Natural killer cell (primary cell): Measurements from ENCODE around the gene WDR49. TPM values are rescaled to one million over a fixed set of nuclear protein-coding genes. Genes with fewer than 3 reads are reported as not detected.

ENCODE experiments used
- ATAC-seq, 3 donors: fragments of 150-1000 bp in 2 of 3; fragments of 200-7000 bp in 1 of 3; cut with Tn5 transposase; 1 replicate in 1 of 3; 2 replicates in 2 of 3; pipeline ENCODE4 v1.10.0; 2021; ENCODE audit warnings: mild to moderate bottlenecking in 2 of 3, moderate library complexity in 2 of 3
- DNase-seq, 2 donors: peaks; one replicate each; pipeline versions ENCODE4 v3.0.0 to v3.0.0-alpha.2; 2013 to 2021; ENCODE audit warnings: mixed read lengths in 1 of 2
- H3K27ac ChIP-seq: one replicate; pipeline ENCODE4 v1.5.1; 2013; ENCODE audit warnings: mild to moderate bottlenecking, low read length
- H3K27me3 ChIP-seq: one replicate; pipeline ENCODE4 v1.6.1; 2013; ENCODE audit warnings: low read length; ENCODE audit not compliant: control insufficient read depth, insufficient read depth
- H3K36me3 ChIP-seq: one replicate; pipeline ENCODE4 v1.6.1; 2013; ENCODE audit warnings: low read length; ENCODE audit not compliant: control insufficient read depth, insufficient read depth
- H3K4me1 ChIP-seq: one replicate; pipeline ENCODE4 v1.6.1; 2013; ENCODE audit warnings: low read length; ENCODE audit not compliant: control insufficient read depth, insufficient read depth
- H3K4me3 ChIP-seq: one replicate; pipeline ENCODE4 v1.5.1; 2013; ENCODE audit warnings: low read length
- H3K9me3 ChIP-seq: one replicate; pipeline ENCODE4 v1.6.1; 2013; ENCODE audit warnings: low read length; ENCODE audit not compliant: control insufficient read depth, insufficient read depth
- H3K27ac Mint-ChIP-seq, 2 donors: one replicate each; pipeline ENCODE4 v1.8.0; 2022; ENCODE audit warnings: mild to moderate bottlenecking in 2 of 2, mixed read lengths in 2 of 2, moderate library complexity in 1 of 2
- H3K27me3 Mint-ChIP-seq, 2 donors: one replicate each; pipeline ENCODE4 v1.8.0; 2022; ENCODE audit warnings: low read depth in 2 of 2, mixed read lengths in 2 of 2
- H3K36me3 Mint-ChIP-seq: one replicate; pipeline ENCODE4 v1.8.0; 2022; ENCODE audit warnings: mixed read lengths
- H3K4me1 Mint-ChIP-seq, 2 donors: one replicate each; pipeline ENCODE4 v1.8.0; 2022; ENCODE audit warnings: mixed read lengths in 2 of 2
- H3K4me3 Mint-ChIP-seq: one replicate; pipeline ENCODE4 v1.8.0; 2022; ENCODE audit warnings: mild to moderate bottlenecking, moderate library complexity, mixed read lengths
- H3K9me3 Mint-ChIP-seq, 2 donors: one replicate each; pipeline ENCODE4 v1.8.0; 2022; ENCODE audit warnings: mixed read lengths in 2 of 2
- CTCF ChIP-seq: fragments of 200-600 bp; IDR thresholded peaks from one replicate; pipeline ENCODE4 v1.8.0; 2022; ENCODE audit warnings: antibody characterized with exemption
- WGBS: methylation state at CpG from one replicate; pipeline ENCODE4 v1.1.7; 2013; ENCODE audit warnings: missing lambda C conversion rate; ENCODE audit not compliant: insufficient coverage; 5-methylcytosine and 5-hydroxymethylcytosine counted together
- intact Hi-C: fragments of 100-400 bp; cut with micrococcal nuclease; formaldehyde crosslinking; loops from one replicate; pipeline ENCODE4 v1.14.2; 2022
- total RNA-seq, 4 donors: library from RNA; stranded (reverse); fragments of 120-200 nt in 1 of 4; gene quantifications; one replicate each; pipeline versions ENCODE4 v1.2.3 to v1.2.4, GENCODE V29; 2013 to 2022

WDR49 gene
- total RNA-seq, 3 donors from 2014 or later (not counting 1 experiment from before 2014, with no cell fraction given), result 1.4 to 1.9 (median 1.5) TPM

GRCh38 chr3:167668651-167669050 is 14.9 kb upstream of the WDR49 start:
- ATAC-seq, result no peak
- Histone ChIP-seq H3K36me3 (peaks cover 7% of the 10 kb centered on the region), H3K27ac (no peak overlapping the region), H3K9me3 (no peaks in the 10 kb centered on the region), H3K27me3 (no peaks in the 10 kb centered on the region), H3K4me1 (no peaks in the 10 kb centered on the region), H3K4me3 (no peak overlapping the region)
- no peak for DNase-seq
- no peaks in the 10 kb centered on the region for H3K27me3 Mint-ChIP-seq
- peaks cover 1% of the 10 kb centered on the region for H3K36me3 Mint-ChIP-seq
- no peaks in the 10 kb centered on the region for H3K4me1 Mint-ChIP-seq
- no peak overlapping the region for H3K27ac Mint-ChIP-seq
- no peak overlapping the region for H3K4me3 Mint-ChIP-seq
- 93% methylated on average over 1 of the region's 1 CpG for WGBS
- TF ChIP-seq CTCF, result no peak
- intact Hi-C loops, result no loop called here
- H3K9me3 Mint-ChIP-seq, result no peaks in the 10 kb centered on the region

- no peak overlapping the region for H3K27ac ChIP-seq
- ATAC-seq (no peak), DNase-seq (no peak)
- Mint-ChIP-seq H3K27ac (no peak overlapping the region), H3K4me1 (no peaks in the 10 kb centered on the region), H3K4me3 (no peak overlapping the region), H3K36me3 (no peaks in the 10 kb centered on the region), H3K9me3 (no peaks in the 10 kb centered on the region), H3K27me3 (no peaks in the 10 kb centered on the region)
- H3K36me3 ChIP-seq, result no peaks in the 10 kb centered on the region
- 89% methylated on average over 2 of the region's 2 CpGs for WGBS
- no peaks in the 10 kb centered on the region for H3K27me3 ChIP-seq
- TF ChIP-seq CTCF, result no peak
- intact Hi-C loops, result no loop called here
- H3K9me3 ChIP-seq, result no peaks in the 10 kb centered on the region
- H3K4me3 ChIP-seq, result no peak overlapping the region
- no peaks in the 10 kb centered on the region for H3K4me1 ChIP-seq
Measured at GRCh38 chr3:167666563-167666962, 12.8 kb upstream of the WDR49 start.

- no peaks in the 10 kb centered on the region for H3K9me3 Mint-ChIP-seq
- H3K36me3 Mint-ChIP-seq, result no peaks in the 10 kb centered on the region
- TF ChIP-seq CTCF, result no peak
- no peaks in the 10 kb centered on the region for H3K36me3 ChIP-seq
- intact Hi-C loops, result no loop called here
- no peak overlapping the region for H3K27ac ChIP-seq
- no peaks in the 10 kb centered on the region for H3K9me3 ChIP-seq
- no peak overlapping the region for H3K4me3 Mint-ChIP-seq
- ATAC-seq (no peak), DNase-seq (no peak)
- H3K4me3 ChIP-seq, result no peak overlapping the region
- H3K4me1 ChIP-seq, result no peaks in the 10 kb centered on the region
- no peaks in the 10 kb centered on the region for H3K27me3 Mint-ChIP-seq
- WGBS, result 95% methylated on average over 5 of the region's 5 CpGs
- no peak overlapping the region for H3K27ac Mint-ChIP-seq
- no peaks in the 10 kb centered on the region for H3K27me3 ChIP-seq
- H3K4me1 Mint-ChIP-seq, result no peaks in the 10 kb centered on the region
Measured at GRCh38 chr3:167662919-167663400, 9.2 kb upstream of the WDR49 start.

GRCh38 chr3:167657684-167658225 is 4.0 kb upstream of the WDR49 start:
- WGBS, result 91% methylated on average over 2 of the region's 3 CpGs
- no peaks in the 10 kb centered on the region for H3K36me3 ChIP-seq
- no peak overlapping the region for H3K27ac ChIP-seq
- intact Hi-C loops, result loop anchor here (2.0 kb wide), 1 partner anchor 15 kb away; no protein-coding TSS in a partner anchor
- no peak for ATAC-seq
- no peak overlapping the region for H3K4me3 ChIP-seq
- Mint-ChIP-seq H3K9me3 (peaks cover 0 to 2% of the 10 kb centered on the region in 2 donors), H3K4me1 (peaks cover 10% of the 10 kb centered on the region in 2 donors), H3K27ac (no peak overlapping the region), H3K4me3 (no peak overlapping the region), H3K36me3 (no peaks in the 10 kb centered on the region), H3K27me3 (no peaks in the 10 kb centered on the region)
- no peaks in the 10 kb centered on the region for H3K4me1 ChIP-seq
- H3K27me3 ChIP-seq, result no peaks in the 10 kb centered on the region
- DNase-seq, result no peak
- TF ChIP-seq CTCF, result no peak
- H3K9me3 ChIP-seq, result no peaks in the 10 kb centered on the region
